Mesenchymal stem cell (in vitro differentiated cells and primary cell): ENCODE results near the gene CCDC88B.

Source experiments
- DNase-seq: peaks from one replicate; pipeline ENCODE4 v3.0.0-alpha.2; 2013
- H2AFZ ChIP-seq: one replicate; pipeline ENCODE4 v1.6.1; 2013; ENCODE audit warnings: low read depth, mild to moderate bottlenecking, control low read depth, inconsistent platforms, low read length, moderate library complexity
- H2AK5ac ChIP-seq: 2 replicates; pipeline ENCODE4 v1.6.1; 2013; ENCODE audit warnings: low read length, moderate library complexity, mild to moderate bottlenecking, inconsistent platforms; ENCODE audit not compliant: severe bottlenecking
- H2BK120ac ChIP-seq: one replicate; pipeline ENCODE4 v1.6.1; 2013; ENCODE audit warnings: low read depth, mild to moderate bottlenecking, inconsistent platforms, low read length, moderate library complexity
- H2BK12ac ChIP-seq, 2 experiments: one replicate each; pipeline ENCODE4 v1.6.1; 2013; ENCODE audit warnings: inconsistent platforms in 2 of 2, low read length in 2 of 2, mild to moderate bottlenecking in 2 of 2, moderate library complexity in 2 of 2, control low read depth in 1 of 2
- H2BK15ac ChIP-seq: one replicate; pipeline ENCODE4 v1.6.1; 2013; ENCODE audit warnings: mild to moderate bottlenecking, low read depth, inconsistent platforms; ENCODE audit not compliant: poor library complexity, severe bottlenecking
- H2BK5ac ChIP-seq: 2 replicates; pipeline ENCODE4 v1.6.1; 2013; ENCODE audit warnings: low read depth, mild to moderate bottlenecking, low read length, control low read depth, inconsistent platforms; ENCODE audit not compliant: poor library complexity, severe bottlenecking
- H3K14ac ChIP-seq, 2 experiments: one replicate each; pipeline ENCODE4 v1.6.1; 2013; ENCODE audit warnings: inconsistent platforms in 2 of 2, low read length in 2 of 2, control low read depth in 1 of 2, mild to moderate bottlenecking in 1 of 2, moderate library complexity in 1 of 2
- H3K18ac ChIP-seq, 2 experiments: one replicate each; pipeline ENCODE4 v1.6.1; 2013; ENCODE audit warnings: inconsistent platforms in 2 of 2, low read length in 2 of 2, control low read depth in 1 of 2, low read depth in 1 of 2, mild to moderate bottlenecking in 1 of 2
- H3K23ac ChIP-seq, 2 experiments: one replicate each; pipeline ENCODE4 v1.6.1; 2013; ENCODE audit warnings: inconsistent platforms in 2 of 2, low read length in 2 of 2, mild to moderate bottlenecking in 2 of 2, moderate library complexity in 2 of 2, control low read depth in 1 of 2
- H3K27ac ChIP-seq: 2 replicates; pipeline ENCODE4 v1.5.1; 2013; ENCODE audit warnings: mild to moderate bottlenecking, moderate library complexity, low read length, control low read depth, inconsistent platforms; ENCODE audit not compliant: poor library complexity, severe bottlenecking
- H3K27me3 ChIP-seq, 2 experiments: 2 replicates each; pipeline versions ENCODE4 v1.6.1 to v1.7.0; 2013; ENCODE audit warnings: low read length in 2 of 2, mild to moderate bottlenecking in 2 of 2, moderate library complexity in 2 of 2, control low read depth in 1 of 2, inconsistent platforms in 1 of 2; ENCODE audit not compliant: control insufficient read depth in 1 of 2, insufficient read depth in 1 of 2
- H3K36me3 ChIP-seq, 2 experiments: 2 replicates each; pipeline versions ENCODE4 v1.6.1 to v1.7.0; 2013; ENCODE audit warnings: low read length in 2 of 2, control low read depth in 1 of 2, inconsistent platforms in 1 of 2, low read depth in 1 of 2, mild to moderate bottlenecking in 1 of 2; ENCODE audit not compliant: insufficient read depth in 2 of 2, control insufficient read depth in 1 of 2
- H3K4ac ChIP-seq, 2 experiments: one replicate each; pipeline ENCODE4 v1.6.1; 2013; ENCODE audit warnings: inconsistent platforms in 2 of 2, low read length in 2 of 2, mild to moderate bottlenecking in 2 of 2, moderate library complexity in 2 of 2, control low read depth in 1 of 2, low read depth in 1 of 2
- H3K4me1 ChIP-seq: 2 replicates; pipeline ENCODE4 v1.6.1; 2013; ENCODE audit warnings: low read depth, low read length, control low read depth; ENCODE audit not compliant: control insufficient read depth, insufficient read depth
- H3K4me2 ChIP-seq: 2 replicates; pipeline ENCODE4 v1.6.1; 2013; ENCODE audit warnings: low read length, mild to moderate bottlenecking, inconsistent platforms; ENCODE audit not compliant: poor library complexity, severe bottlenecking
- H3K4me3 ChIP-seq, 2 experiments: 2 replicates each; pipeline versions ENCODE4 v1.5.1 to v1.7.0; 2013; ENCODE audit warnings: low read length in 2 of 2, mild to moderate bottlenecking in 2 of 2, control low read depth in 1 of 2, low read depth in 1 of 2; ENCODE audit not compliant: insufficient read depth in 1 of 2
- H3K79me1 ChIP-seq: replicated peaks from 2 replicates; pipeline ENCODE4 v1.6.1; 2013; ENCODE audit warnings: mild to moderate bottlenecking, control low read depth, low read length, inconsistent platforms; ENCODE audit not compliant: poor library complexity, severe bottlenecking
- H3K9ac ChIP-seq: 2 replicates; pipeline ENCODE4 v1.7.0; 2013; ENCODE audit warnings: mild to moderate bottlenecking, low read length, moderate library complexity
- H3K9me3 ChIP-seq: 2 replicates; pipeline ENCODE4 v1.7.0; 2013; ENCODE audit warnings: mild to moderate bottlenecking, low read length; ENCODE audit not compliant: control insufficient read depth
- H4K8ac ChIP-seq: one replicate; pipeline ENCODE4 v1.6.1; 2013; ENCODE audit warnings: inconsistent platforms, mild to moderate bottlenecking, low read length, moderate library complexity
- H4K91ac ChIP-seq: one replicate; pipeline ENCODE4 v1.6.1; 2013; ENCODE audit warnings: mild to moderate bottlenecking, low read length, inconsistent platforms
- WGBS: methylation state at CpG from one replicate; pipeline ENCODE4 v1.1.7; 2013; ENCODE audit warnings: mixed read lengths; 5-methylcytosine and 5-hydroxymethylcytosine counted together

The CCDC88B gene

DNA sequence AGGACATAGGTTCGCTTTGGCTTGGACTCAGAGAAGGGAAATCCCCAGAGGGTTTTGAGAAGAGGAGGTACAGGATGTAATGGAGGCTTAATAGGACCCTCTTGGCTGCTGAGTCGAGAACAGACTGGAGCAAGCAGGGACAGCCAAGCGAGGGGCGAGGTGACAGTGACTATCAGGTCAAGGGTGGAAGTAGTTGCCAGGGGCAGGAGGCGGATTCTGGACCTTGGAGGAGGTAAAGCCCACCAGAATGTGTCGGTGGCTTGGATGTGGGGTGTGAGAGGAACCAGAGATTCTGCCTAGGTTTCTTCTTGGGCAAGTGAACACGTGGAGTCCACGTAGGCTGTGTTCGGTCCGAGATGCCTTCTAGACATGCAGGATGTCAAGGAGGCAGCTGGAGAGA, 27.1 kb upstream of the CCDC88B start:
- Histone ChIP-seq H3K4me2 (no peak overlapping the region), H3K9ac (peak overlapping the region; percentile 82), H3K27me3 (no peaks in the 10 kb centered on the region), H3K9me3 (no peaks in the 10 kb centered on the region), H4K91ac (no peak overlapping the region), H4K8ac (no peak overlapping the region), H3K27ac (no peak overlapping the region), H3K79me1 (peaks cover 27% of the 10 kb centered on the region), H2BK120ac (no peak overlapping the region), H2BK5ac (no peak overlapping the region), H2AK5ac (no peak overlapping the region), H3K18ac (no peak overlapping the region), H2BK12ac (no peak overlapping the region), H2BK15ac (no peak overlapping the region), H3K4me3 (peak overlapping the region in 1 of 2 experiments; percentile 76), H2AFZ (no peak overlapping the region), H3K4me1 (peaks cover 5% of the 10 kb centered on the region), H3K14ac (no peak overlapping the region), H3K23ac (no peak overlapping the region), H3K4ac (no peak overlapping the region), H3K36me3 (peaks cover 19 to 37% of the 10 kb centered on the region in 2 experiments)
- 95% methylated on average over 10 of the region's 10 CpGs for WGBS
- DNase-seq = no peak

DNA sequence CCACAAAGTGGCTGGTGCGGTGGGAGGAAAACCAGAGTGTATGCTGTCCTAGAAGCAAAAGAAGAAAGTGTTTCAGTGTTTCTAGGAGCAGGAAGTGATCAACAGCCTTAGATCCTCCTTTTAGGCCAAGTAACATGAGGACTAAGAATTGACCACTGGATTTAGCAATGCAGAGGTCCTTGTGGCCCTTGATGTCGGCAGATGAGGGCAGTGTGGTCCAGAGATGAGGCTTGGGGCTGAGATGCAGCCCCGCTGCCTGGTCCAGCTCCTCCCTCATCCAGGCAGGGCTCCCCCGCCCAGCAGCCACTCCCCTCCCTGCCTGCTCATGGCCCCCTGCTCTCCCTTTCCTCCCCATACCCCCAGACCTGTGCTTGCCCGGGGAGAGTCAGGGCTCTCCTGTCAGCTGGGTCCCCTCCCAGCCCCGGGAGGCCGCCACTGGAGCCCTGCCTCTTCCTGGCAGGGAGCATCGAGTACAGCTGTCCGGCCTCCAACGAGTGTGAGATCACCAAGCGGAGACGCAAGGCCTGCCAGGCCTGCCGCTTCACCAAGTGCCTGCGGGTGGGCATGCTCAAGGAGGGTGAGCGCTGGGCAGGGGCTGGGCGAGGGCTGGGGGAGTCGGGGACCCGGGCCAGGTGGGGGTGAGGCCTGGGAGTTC, 26.4 kb upstream of the CCDC88B start:
- no peak overlapping the region for H2BK120ac ChIP-seq
- H2BK15ac ChIP-seq = no peak overlapping the region
- H3K14ac ChIP-seq = no peak overlapping the region
- no peak overlapping the region for H3K4ac ChIP-seq
- no peak overlapping the region for H3K23ac ChIP-seq
- H4K8ac ChIP-seq = no peak overlapping the region
- H2BK12ac ChIP-seq = no peak overlapping the region
- no peaks in the 10 kb centered on the region for H3K9me3 ChIP-seq
- no peak overlapping the region for H3K27ac ChIP-seq
- H2AFZ ChIP-seq = no peak overlapping the region
- H3K79me1 ChIP-seq = peaks cover 29% of the 10 kb centered on the region
- peaks cover 19 to 37% of the 10 kb centered on the region in 2 experiments for H3K36me3 ChIP-seq
- no peak overlapping the region for H2BK5ac ChIP-seq
- DNase-seq = no peak
- no peaks in the 10 kb centered on the region for H3K27me3 ChIP-seq
- 92% methylated on average over 15 of the region's 18 CpGs for WGBS
- H3K18ac ChIP-seq = no peak overlapping the region
- peak overlapping the region in 1 of 2 experiments; percentile 76 for H3K4me3 ChIP-seq
- H3K4me2 ChIP-seq = no peak overlapping the region
- peak overlapping the region; percentile 82 for H3K9ac ChIP-seq
- H3K4me1 ChIP-seq = peaks cover 5% of the 10 kb centered on the region
- H4K91ac ChIP-seq = no peak overlapping the region
- H2AK5ac ChIP-seq = no peak overlapping the region

- no peak overlapping the region for H2BK5ac ChIP-seq
- no peaks in the 10 kb centered on the region for H3K9me3 ChIP-seq
- H2BK120ac ChIP-seq = no peak overlapping the region
- H3K27me3 ChIP-seq = no peaks in the 10 kb centered on the region
- WGBS = 90% methylated on average over 18 of the region's 19 CpGs
- no peak overlapping the region for H2AFZ ChIP-seq
- H3K4me2 ChIP-seq = no peak overlapping the region
- peaks cover 10% of the 10 kb centered on the region for H3K4me1 ChIP-seq
- no peak overlapping the region for H4K8ac ChIP-seq
- no peak overlapping the region for H2BK12ac ChIP-seq
- peak overlapping the region; percentile 82 for H3K9ac ChIP-seq
- H3K18ac ChIP-seq = no peak overlapping the region
- peaks cover 33% of the 10 kb centered on the region for H3K79me1 ChIP-seq
- DNase-seq = peak; percentile 50
- H3K14ac ChIP-seq = no peak overlapping the region
- no peak overlapping the region for H2BK15ac ChIP-seq
- H3K27ac ChIP-seq = no peak overlapping the region
- no peak overlapping the region for H4K91ac ChIP-seq
- H3K23ac ChIP-seq = no peak overlapping the region
- no peak overlapping the region for H3K4ac ChIP-seq
- H3K4me3 ChIP-seq = peak overlapping the region in 1 of 2 experiments; percentile 76
- H3K36me3 ChIP-seq = peaks cover 19 to 37% of the 10 kb centered on the region in 2 experiments
- H2AK5ac ChIP-seq = no peak overlapping the region
These were observed 25.7 kb upstream of the CCDC88B start for GRCh38 chr11:64314146-64314804.

DNA sequence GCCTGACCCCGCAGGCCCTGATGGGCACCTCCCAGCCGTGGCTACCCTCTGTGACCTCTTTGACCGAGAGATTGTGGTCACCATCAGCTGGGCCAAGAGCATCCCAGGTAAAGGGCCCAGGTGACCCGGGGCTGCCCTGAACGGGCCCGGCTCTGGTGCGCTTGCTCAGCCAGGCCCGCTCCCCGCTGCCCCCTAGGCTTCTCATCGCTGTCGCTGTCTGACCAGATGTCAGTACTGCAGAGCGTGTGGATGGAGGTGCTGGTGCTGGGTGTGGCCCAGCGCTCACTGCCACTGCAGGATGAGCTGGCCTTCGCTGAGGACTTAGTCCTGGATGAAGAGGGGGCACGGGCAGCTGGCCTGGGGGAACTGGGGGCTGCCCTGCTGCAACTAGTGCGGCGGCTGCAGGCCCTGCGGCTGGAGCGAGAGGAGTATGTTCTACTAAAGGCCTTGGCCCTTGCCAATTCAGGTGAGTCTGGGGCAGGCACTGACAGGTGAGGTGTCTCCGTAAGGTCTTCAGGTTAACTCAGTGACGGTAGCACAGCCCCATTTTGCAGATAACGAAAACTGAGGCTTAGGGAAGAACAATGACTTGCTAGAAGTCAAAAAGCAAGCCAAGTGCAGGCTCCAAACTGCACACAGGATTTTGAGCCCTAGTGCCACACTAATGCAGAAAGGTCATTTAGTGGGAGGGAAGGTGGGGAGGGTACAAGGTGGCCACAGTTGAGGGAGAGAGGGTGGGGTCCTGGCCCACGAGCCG, 25.0 kb upstream of the CCDC88B start:
- Histone ChIP-seq H3K27ac (no peak overlapping the region), H3K79me1 (peaks cover 35% of the 10 kb centered on the region), H3K14ac (no peak overlapping the region), H4K8ac (no peak overlapping the region), H3K4ac (no peak overlapping the region), H2BK120ac (no peak overlapping the region), H3K9me3 (no peaks in the 10 kb centered on the region), H2AK5ac (no peak overlapping the region), H3K23ac (no peak overlapping the region), H3K18ac (no peak overlapping the region), H3K4me2 (no peak overlapping the region), H3K9ac (peak overlapping the region; percentile 82), H3K4me1 (peaks cover 14% of the 10 kb centered on the region), H2BK5ac (no peak overlapping the region), H3K4me3 (peak overlapping the region in 1 of 2 experiments; percentile 76), H4K91ac (no peak overlapping the region), H2AFZ (no peak overlapping the region), H3K27me3 (no peaks in the 10 kb centered on the region), H2BK15ac (no peak overlapping the region), H2BK12ac (no peak overlapping the region), H3K36me3 (peaks cover 19 to 37% of the 10 kb centered on the region in 2 experiments)
- DNase-seq = no peak
- WGBS = 92% methylated on average over 23 of the region's 24 CpGs
